GM18517 (cell line): ENCODE measurements around the gene MEIS2.

Source experiments
- ATAC-seq: cut with Tn5 transposase; IDR thresholded peaks from one replicate; pipeline ENCODE4 v1.9.1; 2021; ENCODE audit warnings: mild to moderate bottlenecking, moderate library complexity; ENCODE audit not compliant: unreplicated experiment

The MEIS2 gene

DNA sequence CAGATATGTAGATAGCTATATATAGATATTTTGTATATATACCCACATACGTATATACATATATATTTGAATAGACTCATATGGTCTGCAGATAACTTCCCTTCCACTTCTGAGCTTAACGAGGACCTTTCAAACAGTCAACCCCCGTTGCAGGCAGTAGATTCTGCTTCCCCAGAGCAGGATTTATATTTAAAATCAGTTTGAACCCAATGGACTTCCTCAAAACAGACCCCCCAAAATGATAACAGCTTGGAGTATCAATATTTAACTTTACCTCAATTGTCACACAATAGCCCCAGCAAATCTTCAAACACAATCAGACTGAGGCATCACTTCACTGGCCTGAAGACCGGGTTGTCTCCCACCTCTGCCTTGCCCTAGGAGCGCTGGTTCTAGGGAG lies 218.3 kb downstream of the MEIS2 start:
- ATAC-seq = no peak

- ATAC-seq = no peak
Observed at GRCh38 chr15:36881516-36881915, 218.8 kb downstream of the MEIS2 start.

DNA sequence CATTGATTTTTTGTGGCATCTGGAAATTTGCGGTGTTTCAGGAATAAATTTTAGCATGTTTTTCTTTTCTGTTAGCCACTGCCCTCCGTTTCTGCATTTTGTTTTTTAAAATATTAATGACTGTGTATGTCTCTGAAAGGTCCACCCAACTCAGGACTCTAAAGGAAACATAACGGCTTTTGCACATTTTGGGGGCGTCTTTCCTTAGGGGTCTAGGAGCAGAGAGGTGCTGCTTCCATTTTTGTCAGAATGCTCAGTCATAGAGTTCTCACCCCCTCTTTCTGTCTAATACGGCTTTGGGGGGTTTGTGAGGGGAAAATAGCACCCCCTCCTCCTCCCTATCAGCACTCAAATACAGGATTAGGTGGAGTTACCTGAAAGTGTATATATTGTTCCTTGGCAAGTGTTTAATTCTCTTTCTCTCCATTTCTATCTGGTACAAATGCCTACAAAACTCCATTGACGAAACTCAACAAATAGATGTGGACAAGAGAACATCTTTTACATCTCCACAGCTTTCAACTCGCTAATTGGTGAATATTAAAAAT lies 219.4 kb downstream of the MEIS2 start:
- no peak for ATAC-seq

DNA sequence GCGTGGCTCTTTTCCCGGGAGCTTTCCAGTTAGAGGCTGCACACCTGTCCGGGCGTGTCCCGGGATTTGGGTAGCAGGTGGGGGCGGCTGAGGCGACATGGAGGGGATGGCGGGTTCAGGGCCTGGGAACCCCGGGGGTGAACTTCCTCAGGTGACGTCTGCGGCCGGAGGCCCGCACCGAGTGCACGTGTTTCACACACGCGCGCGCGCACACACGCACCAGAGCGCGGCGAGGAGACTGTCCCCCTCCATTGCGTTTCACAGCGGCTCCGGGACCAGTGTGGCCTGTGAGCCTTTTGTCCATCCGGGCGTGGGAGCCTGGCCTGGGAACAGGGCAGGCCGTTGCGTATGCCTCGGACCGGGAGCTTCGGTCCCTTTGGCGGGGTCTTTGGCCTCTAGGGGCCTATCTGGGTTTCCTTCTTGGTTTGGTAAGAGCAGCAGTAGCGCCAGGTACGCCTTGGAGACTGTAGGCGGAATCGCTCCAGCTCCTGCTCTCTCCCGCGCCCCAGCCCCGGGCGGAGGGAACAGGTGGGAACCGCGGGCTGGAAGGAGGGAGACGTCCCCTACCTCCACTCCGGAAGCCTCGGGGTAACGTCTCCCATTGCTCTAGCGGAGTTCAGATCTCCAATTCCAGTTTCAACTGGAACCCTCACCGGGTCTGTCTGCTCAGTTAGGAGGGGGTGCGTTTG lies 220.0 kb downstream of the MEIS2 start:
- ATAC-seq = no peak

GRCh38 chr15:36879568-36880222 lies 220.7 kb downstream of the MEIS2 start:
- no peak for ATAC-seq

DNA sequence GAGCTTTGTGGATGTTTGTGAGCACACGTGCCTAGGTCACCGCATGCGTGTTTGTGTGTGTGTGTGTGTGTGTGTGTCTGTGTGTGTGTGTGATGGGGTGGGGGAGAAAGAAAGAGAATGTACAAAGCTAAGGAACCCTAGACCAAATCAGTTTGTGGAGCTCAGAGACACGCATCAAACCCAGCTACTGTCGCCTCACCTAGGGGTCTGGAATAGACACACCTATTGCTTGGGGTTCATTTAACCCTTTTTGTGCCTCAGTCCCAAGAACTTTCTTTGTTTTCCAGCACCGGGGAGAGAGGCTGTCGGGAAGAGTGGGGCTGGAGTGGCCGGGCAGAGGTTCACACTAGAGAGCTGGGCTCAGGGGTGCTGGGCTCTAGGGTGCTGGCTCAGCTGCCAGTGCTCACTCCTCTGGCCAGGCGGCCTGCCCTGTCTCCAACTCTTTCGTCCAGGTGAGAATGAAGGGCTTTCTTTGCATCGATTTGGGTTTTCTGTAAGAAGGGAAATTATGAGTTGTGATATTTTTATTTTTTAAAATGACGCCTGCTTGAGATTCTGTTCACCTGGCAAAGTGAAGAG lies 221.6 kb downstream of the MEIS2 start:
- no peak for ATAC-seq

- no peak for ATAC-seq
Observed at GRCh38 chr15:36877796-36878683, 222.3 kb downstream of the MEIS2 start.

DNA sequence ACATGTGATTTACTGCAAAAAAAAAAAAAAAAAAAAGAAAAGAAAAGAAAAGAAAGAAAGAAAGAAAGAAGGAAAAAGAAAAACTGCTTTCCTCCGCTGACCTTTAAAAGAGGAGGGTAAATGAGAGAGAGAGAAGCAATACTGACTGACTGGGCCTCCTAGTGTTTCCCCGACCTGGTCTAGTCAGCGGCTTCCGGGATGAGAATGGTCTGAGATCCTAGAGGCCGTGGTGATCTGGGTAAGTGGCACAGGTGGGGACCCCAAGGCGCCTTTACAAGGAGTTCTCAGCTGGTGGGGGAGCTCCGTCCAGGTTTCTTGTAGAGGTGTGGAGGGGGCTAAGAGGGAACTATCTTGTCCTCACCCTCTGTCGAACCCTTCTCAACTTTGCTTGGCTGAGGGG lies 223.1 kb downstream of the MEIS2 start:
- ATAC-seq = no peak

DNA sequence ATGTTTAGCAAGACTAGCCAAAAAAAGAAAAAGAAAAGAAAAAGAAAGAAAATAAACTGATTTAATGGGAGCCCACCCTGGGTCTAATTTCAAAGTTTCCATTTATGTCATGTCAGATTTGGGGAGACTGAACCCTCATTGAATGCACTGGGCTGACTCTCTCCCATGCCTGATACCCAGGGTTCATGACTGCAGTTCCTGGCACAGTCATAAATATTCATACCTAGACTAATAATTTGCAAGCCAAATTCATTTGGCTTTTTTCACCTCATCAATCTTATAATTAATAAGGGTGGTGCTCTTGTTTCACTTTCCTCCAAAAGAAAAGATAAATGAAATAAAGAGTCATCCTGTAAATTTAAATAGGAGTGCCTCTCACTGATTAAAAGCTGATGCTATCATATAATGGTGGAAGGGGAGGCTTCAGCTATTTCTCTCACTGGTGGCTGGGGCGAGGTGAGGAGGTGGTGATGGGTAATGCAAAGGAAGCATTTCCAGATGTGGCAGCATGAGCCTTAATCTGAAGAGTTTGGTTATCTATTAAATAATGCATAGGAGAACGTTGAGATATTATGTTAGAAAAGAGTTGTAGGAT lies 224.5 kb downstream of the MEIS2 start:
- no peak for ATAC-seq

DNA sequence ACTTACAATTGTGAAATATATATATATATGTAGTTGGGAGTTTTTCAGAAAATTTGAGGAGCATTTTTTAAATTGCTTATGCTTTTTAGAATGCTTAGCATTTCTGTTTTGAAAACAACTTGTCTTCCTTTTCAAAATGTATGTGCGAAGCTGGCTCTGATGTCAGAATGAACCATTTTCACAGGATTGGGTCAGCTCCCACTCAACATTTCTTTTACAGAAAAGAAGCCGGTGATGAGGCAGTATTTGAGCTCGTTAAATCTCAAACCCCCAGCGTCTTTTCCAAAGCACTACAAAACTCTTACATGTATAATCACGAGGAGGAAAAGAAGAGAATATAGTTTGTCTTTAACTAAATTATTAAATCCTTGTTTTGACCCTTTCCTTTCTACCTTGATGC lies 225.4 kb downstream of the MEIS2 start:
- ATAC-seq = no peak

DNA sequence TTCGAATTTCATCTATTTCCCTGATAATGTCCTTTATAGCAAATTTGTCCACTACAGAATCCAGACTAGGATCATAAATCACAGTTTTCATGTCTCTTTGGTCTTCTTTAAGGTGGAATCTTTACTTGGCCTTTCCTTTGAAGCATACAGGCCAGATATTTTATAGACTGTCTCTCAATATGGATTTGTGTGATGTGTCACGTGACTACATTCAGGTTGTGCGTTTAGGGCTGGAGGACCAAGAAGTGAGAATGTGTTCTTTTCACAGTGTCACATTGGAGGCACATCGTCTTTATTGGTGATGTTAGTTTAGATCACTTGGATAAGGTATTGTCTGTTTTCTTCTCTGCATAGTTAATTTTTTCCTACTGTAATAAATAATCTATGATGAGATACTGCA lies 232.9 kb downstream of the MEIS2 start:
- ATAC-seq = no peak

DNA sequence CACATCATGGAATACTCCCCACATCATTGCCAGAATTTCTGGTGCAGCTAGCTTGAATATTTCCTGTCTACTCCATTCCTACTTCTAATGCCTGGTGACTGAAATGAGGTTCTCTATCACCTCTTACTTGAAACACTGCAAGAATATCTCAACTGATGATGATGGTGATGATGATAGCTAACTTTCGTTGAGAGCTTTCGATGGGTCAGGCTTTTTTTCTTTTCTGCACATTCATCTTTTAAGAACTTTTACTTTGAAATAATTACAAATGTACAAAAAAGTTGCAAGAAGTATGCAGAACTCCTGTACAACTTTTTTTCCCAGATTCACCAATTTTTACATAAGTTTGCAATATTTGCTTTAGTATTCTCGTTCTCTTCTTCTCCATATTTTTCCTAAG lies 233.5 kb downstream of the MEIS2 start:
- ATAC-seq = no peak

DNA sequence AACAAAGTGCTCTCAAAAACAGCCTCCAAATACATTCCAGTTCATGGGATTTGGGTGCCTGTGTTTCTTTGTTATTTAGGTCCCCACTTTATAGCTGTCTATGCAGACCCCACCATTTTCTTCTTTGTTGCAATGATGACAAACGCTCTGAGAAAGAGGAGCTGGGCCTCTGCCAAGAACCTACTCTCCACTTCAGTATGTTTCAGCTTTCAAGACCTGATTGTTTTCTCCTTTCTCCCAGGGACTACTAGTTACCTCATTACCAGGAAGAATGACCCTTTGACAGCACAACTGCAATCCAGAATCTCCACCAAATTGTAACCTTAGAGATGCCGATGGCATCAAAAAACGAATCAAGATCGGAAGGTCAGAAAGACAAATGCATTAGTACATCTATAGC lies 236.8 kb downstream of the MEIS2 start:
- no peak for ATAC-seq

GRCh38 chr15:36860792-36861191 lies 239.6 kb downstream of the MEIS2 start:
- ATAC-seq = no peak

GRCh38 chr15:36858423-36858822 lies 241.9 kb downstream of the MEIS2 start:
- ATAC-seq = no peak

DNA sequence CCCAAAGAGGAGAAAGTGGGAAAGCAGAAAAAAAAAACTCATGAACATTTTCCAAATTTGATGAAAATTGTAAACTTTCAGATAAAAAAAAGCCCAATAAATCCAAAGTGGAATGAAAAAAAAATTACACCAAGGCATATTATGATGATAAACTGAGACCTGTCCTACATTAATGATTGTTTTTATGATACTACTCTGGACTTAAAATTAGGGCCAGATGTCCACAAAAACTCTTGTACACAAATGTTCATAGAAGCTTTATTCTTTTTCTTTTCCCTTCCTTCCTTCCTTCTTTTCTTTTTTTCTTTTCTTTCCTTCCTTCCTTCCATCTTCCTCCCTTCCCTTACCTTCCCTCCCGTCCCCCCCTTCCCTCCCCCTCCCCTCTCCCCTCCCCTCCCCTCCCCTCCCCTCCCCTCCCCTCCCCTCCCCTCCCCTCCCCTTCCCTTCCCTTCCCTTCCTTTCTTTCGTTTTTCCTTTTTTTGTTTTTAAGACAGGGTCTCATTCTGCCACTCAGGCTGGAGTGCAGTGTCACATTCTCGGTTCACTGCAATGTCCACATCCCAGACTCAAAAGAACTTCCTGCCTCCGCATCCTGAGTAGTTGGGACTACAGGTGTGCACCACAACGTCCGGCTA lies 243.9 kb downstream of the MEIS2 start:
- ATAC-seq = no peak

- ATAC-seq = no peak
Observed at GRCh38 chr15:36850864-36851263, 249.5 kb downstream of the MEIS2 start.

GRCh38 chr15:36845270-36845669 lies 255.1 kb downstream of the MEIS2 start:
- ATAC-seq = no peak

DNA sequence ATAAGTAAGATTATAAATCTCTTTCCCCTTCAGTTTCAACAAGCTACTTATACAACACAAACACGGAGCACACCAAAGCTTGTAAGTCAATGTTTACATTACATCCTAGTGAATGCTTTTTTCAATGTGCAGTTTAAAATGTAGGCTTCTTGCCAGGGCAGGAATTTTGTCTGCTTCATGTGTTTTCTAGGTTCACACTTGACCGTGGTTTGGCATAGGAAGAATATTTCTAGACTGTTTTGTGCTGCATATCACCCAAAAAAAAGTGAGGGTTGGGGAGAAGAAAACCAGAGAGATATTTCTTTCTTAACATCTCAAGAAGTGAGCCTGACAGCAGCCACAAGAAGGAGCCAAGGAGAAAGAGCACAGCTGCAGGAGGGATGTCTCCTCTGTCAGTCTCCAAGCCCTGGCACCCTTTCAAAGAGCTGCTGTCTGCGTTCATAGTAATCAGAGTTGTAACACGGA lies 255.8 kb downstream of the MEIS2 start:
- no peak for ATAC-seq

DNA sequence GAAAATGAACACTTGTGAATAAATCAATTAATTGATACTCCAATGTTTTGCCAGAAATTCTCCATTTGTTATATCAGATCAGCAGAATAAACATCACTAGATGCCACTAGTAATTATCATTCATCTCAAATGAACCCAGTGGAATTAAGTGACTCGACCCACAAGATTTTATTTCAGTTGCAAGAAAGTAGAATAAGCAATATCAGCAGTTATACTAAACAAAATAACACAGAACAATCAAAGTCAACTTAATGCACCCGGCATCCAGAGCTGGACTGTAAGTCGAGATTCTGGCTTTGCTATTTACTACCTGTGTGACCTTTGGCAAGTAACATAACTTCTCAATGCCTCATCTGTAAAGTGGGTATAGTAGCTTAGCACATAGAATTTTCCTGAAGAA lies 256.5 kb downstream of the MEIS2 start:
- no peak for ATAC-seq
